Immature natural killer cell (primary cell): ENCODE results near the gene ALAD. TPM values are rescaled to one million over a fixed set of nuclear protein-coding genes. Genes with fewer than 3 reads are reported as not detected.

Experiments
- DNase-seq, 3 donors: peaks; one replicate each; pipeline ENCODE4 v3.0.0; 2022; ENCODE audit warnings: mixed read lengths in 1 of 3
- H3K27ac Mint-ChIP-seq, 6 donors: one replicate each; pipeline ENCODE4 v1.8.0; 2020; ENCODE audit warnings: mixed read lengths in 6 of 6, mild to moderate bottlenecking in 5 of 6, inconsistent platforms in 4 of 6, moderate library complexity in 3 of 6
- H3K27me3 Mint-ChIP-seq, 3 donors: one replicate each; pipeline ENCODE4 v1.8.0; 2020 to 2021; ENCODE audit warnings: low read depth in 3 of 3, mild to moderate bottlenecking in 3 of 3, mixed read lengths in 3 of 3, moderate library complexity in 3 of 3, inconsistent platforms in 1 of 3
- H3K36me3 Mint-ChIP-seq, 3 donors: one replicate each; pipeline ENCODE4 v1.8.0; 2020; ENCODE audit warnings: mixed read lengths in 3 of 3, inconsistent platforms in 2 of 3, mild to moderate bottlenecking in 2 of 3
- H3K4me1 Mint-ChIP-seq, 2 donors: one replicate each; pipeline ENCODE4 v1.8.0; 2020; ENCODE audit warnings: inconsistent platforms in 2 of 2, mild to moderate bottlenecking in 2 of 2, mixed read lengths in 2 of 2, moderate library complexity in 1 of 2
- H3K4me3 Mint-ChIP-seq, 5 donors: one replicate each; pipeline ENCODE4 v1.8.0; 2020; ENCODE audit warnings: mild to moderate bottlenecking in 5 of 5, mixed read lengths in 5 of 5, inconsistent platforms in 3 of 5, moderate library complexity in 3 of 5
- H3K9me3 Mint-ChIP-seq, 6 donors: one replicate each; pipeline ENCODE4 v1.8.0; 2020; ENCODE audit warnings: mild to moderate bottlenecking in 6 of 6, mixed read lengths in 6 of 6, inconsistent platforms in 4 of 6, moderate library complexity in 3 of 6
- polyA plus RNA-seq, 3 donors: library from polyadenylated mRNA; unstranded; fragments of 300-500 nt; fragmentation: Illumina TruSeq; gene quantifications; one replicate each; pipeline ENCODE4 v1.2.3, GENCODE V29; 2021

The ALAD gene
- polyA plus RNA-seq, 3 donors from 2014 or later = 11.9 to 26.7 (median 19.7) TPM

GRCh38 chr9:113343732-113344231, 57.3 kb downstream of the ALAD start:
- H3K9me3 Mint-ChIP-seq = no peaks in the 10 kb centered on the region
- no peaks in the 10 kb centered on the region for H3K36me3 Mint-ChIP-seq
- peaks cover 5 to 8% (median 5%) of the 10 kb centered on the region in 3 donors for H3K27me3 Mint-ChIP-seq
- no peak overlapping the region for H3K27ac Mint-ChIP-seq
- no peak overlapping the region for H3K4me3 Mint-ChIP-seq
- H3K4me1 Mint-ChIP-seq = peaks cover 15 to 19% of the 10 kb centered on the region in 2 donors
- DNase-seq = no peak

GRCh38 chr9:113341712-113342410, 59.2 kb downstream of the ALAD start:
- no peaks in the 10 kb centered on the region for H3K9me3 Mint-ChIP-seq
- peaks cover 11 to 15% of the 10 kb centered on the region in 2 donors for H3K4me1 Mint-ChIP-seq
- peaks cover 5 to 10% (median 5%) of the 10 kb centered on the region in 3 donors for H3K27me3 Mint-ChIP-seq
- no peaks in the 10 kb centered on the region for H3K36me3 Mint-ChIP-seq
- no peak for DNase-seq
- H3K27ac Mint-ChIP-seq = no peak overlapping the region
- H3K4me3 Mint-ChIP-seq = peak overlapping the region in 3 of 5 donors; percentile 0 to 84 (median 83)

GRCh38 chr9:113340011-113340699, 60.9 kb downstream of the ALAD start, which contains the start of gene WDR31:
Gene WDR31, minus strand, starts transcription at chr9:113340275. Its CDS starts 8,253 bp downstream, at chr9:113332022.
- Mint-ChIP-seq H3K27me3 (peaks cover 5 to 10% (median 5%) of the 10 kb centered on the region in 3 donors), H3K9me3 (no peaks in the 10 kb centered on the region), H3K4me3 (peak within 1 kb of the TSS; percentile 77 to 87 (median 84)), H3K27ac (peak within 1 kb of the TSS in 5 of 6 donors; percentile 9 to 85 (median 56)), H3K4me1 (peaks cover 11 to 15% of the 10 kb centered on the region in 2 donors), H3K36me3 (no peaks in the 10 kb centered on the region)
- peak; percentile 69 to 80 (median 76) for DNase-seq

- DNase-seq = no peak
- H3K27me3 Mint-ChIP-seq = peaks cover 5 to 10% (median 7%) of the 10 kb centered on the region in 3 donors
- H3K4me1 Mint-ChIP-seq = peaks cover 11 to 15% of the 10 kb centered on the region in 2 donors
- no peak overlapping the region for H3K27ac Mint-ChIP-seq
- no peaks in the 10 kb centered on the region for H3K36me3 Mint-ChIP-seq
- H3K4me3 Mint-ChIP-seq = no peak overlapping the region
- H3K9me3 Mint-ChIP-seq = no peaks in the 10 kb centered on the region
Measured at GRCh38 chr9:113337714-113338113, 63.4 kb downstream of the ALAD start.

Other genes with a start within 250 kb of the ALAD start
- gene FKBP15, start 180.0 kb downstream of the ALAD start, polyA plus RNA-seq = 10 to 100 TPM in 1 of 3 donors, 1 to 10 TPM in 2; 2.8 to 22.7 (median 8.4) TPM
- gene SLC31A1, start 179.7 kb downstream of the ALAD start, polyA plus RNA-seq = 1 to 10 TPM; 5.2 to 5.8 (median 5.5) TPM
- 100 to 1,000 TPM; 136 to 141 (median 137) TPM for gene CDC26, start 125.7 kb downstream of the ALAD start, polyA plus RNA-seq
- 10 to 100 TPM; 17.7 to 25.6 (median 25.1) TPM for gene PRPF4, start 125.6 kb downstream of the ALAD start, polyA plus RNA-seq
- gene RNF183, start 97.9 kb downstream of the ALAD start, polyA plus RNA-seq = not detected
- not detected for gene WDR31, start 61.0 kb downstream of the ALAD start, polyA plus RNA-seq
- gene BSPRY, start 51.7 kb downstream of the ALAD start, polyA plus RNA-seq = 1 to 10 TPM; 1.9 to 6.1 (median 3.7) TPM
- 10 to 100 TPM; 17.4 to 29.7 (median 22.4) TPM for gene HDHD3, start 24.3 kb downstream of the ALAD start, polyA plus RNA-seq
- 100 to 1,000 TPM; 132 to 204 (median 177) TPM for gene POLE3, start 9.4 kb upstream of the ALAD start, polyA plus RNA-seq
- under 1 TPM in 1 of 3 donors, not detected in 2; 0.16 TPM for gene C9orf43, start 9.5 kb upstream of the ALAD start, polyA plus RNA-seq
- gene RGS3, start 62.4 kb upstream of the ALAD start, polyA plus RNA-seq = 100 to 1,000 TPM in 1 of 3 donors, 10 to 100 TPM in 2; 76.9 to 230 (median 90.7) TPM